ENCODE results near the gene CYP3A4. TPM values are rescaled to one million over a fixed set of nuclear protein-coding genes. Genes with fewer than 3 reads are reported as not detected.

Gene CYP3A4
- total and polyA plus RNA-seq, 2 of the 8 experiments (the other 6 are each of a cell fraction or from before 2014, with no cell fraction given) = not detected

GRCh38 chr7:99709838-99710578, 74.0 kb downstream of the CYP3A4 start (continued):
- TF ChIP-seq, protein P1, sequence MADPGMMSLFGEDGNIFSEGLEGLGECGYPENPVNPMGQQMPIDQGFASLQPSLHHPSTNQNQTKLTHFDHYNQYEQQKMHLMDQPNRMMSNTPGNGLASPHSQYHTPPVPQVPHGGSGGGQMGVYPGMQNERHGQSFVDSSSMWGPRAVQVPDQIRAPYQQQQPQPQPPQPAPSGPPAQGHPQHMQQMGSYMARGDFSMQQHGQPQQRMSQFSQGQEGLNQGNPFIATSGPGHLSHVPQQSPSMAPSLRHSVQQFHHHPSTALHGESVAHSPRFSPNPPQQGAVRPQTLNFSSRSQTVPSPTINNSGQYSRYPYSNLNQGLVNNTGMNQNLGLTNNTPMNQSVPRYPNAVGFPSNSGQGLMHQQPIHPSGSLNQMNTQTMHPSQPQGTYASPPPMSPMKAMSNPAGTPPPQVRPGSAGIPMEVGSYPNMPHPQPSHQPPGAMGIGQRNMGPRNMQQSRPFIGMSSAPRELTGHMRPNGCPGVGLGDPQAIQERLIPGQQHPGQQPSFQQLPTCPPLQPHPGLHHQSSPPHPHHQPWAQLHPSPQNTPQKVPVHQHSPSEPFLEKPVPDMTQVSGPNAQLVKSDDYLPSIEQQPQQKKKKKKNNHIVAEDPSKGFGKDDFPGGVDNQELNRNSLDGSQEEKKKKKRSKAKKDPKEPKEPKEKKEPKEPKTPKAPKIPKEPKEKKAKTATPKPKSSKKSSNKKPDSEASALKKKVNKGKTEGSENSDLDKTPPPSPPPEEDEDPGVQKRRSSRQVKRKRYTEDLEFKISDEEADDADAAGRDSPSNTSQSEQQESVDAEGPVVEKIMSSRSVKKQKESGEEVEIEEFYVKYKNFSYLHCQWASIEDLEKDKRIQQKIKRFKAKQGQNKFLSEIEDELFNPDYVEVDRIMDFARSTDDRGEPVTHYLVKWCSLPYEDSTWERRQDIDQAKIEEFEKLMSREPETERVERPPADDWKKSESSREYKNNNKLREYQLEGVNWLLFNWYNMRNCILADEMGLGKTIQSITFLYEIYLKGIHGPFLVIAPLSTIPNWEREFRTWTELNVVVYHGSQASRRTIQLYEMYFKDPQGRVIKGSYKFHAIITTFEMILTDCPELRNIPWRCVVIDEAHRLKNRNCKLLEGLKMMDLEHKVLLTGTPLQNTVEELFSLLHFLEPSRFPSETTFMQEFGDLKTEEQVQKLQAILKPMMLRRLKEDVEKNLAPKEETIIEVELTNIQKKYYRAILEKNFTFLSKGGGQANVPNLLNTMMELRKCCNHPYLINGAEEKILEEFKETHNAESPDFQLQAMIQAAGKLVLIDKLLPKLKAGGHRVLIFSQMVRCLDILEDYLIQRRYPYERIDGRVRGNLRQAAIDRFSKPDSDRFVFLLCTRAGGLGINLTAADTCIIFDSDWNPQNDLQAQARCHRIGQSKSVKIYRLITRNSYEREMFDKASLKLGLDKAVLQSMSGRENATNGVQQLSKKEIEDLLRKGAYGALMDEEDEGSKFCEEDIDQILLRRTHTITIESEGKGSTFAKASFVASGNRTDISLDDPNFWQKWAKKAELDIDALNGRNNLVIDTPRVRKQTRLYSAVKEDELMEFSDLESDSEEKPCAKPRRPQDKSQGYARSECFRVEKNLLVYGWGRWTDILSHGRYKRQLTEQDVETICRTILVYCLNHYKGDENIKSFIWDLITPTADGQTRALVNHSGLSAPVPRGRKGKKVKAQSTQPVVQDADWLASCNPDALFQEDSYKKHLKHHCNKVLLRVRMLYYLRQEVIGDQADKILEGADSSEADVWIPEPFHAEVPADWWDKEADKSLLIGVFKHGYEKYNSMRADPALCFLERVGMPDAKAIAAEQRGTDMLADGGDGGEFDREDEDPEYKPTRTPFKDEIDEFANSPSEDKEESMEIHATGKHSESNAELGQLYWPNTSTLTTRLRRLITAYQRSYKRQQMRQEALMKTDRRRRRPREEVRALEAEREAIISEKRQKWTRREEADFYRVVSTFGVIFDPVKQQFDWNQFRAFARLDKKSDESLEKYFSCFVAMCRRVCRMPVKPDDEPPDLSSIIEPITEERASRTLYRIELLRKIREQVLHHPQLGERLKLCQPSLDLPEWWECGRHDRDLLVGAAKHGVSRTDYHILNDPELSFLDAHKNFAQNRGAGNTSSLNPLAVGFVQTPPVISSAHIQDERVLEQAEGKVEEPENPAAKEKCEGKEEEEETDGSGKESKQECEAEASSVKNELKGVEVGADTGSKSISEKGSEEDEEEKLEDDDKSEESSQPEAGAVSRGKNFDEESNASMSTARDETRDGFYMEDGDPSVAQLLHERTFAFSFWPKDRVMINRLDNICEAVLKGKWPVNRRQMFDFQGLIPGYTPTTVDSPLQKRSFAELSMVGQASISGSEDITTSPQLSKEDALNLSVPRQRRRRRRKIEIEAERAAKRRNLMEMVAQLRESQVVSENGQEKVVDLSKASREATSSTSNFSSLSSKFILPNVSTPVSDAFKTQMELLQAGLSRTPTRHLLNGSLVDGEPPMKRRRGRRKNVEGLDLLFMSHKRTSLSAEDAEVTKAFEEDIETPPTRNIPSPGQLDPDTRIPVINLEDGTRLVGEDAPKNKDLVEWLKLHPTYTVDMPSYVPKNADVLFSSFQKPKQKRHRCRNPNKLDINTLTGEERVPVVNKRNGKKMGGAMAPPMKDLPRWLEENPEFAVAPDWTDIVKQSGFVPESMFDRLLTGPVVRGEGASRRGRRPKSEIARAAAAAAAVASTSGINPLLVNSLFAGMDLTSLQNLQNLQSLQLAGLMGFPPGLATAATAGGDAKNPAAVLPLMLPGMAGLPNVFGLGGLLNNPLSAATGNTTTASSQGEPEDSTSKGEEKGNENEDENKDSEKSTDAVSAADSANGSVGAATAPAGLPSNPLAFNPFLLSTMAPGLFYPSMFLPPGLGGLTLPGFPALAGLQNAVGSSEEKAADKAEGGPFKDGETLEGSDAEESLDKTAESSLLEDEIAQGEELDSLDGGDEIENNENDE (IDR thresholded peaks at IDR 0.05; ENCODE audit: insufficient replicate concordance, low read length) = no peak
- TF ChIP-seq ASH2L (IDR thresholded peaks at IDR 0.05; ENCODE audit: low read length) = no peak
- TF ChIP-seq POLR2A (IDR thresholded peaks at IDR 0.05; ENCODE audit: control extremely low read depth in 1 of 2, low read depth in 2 of 2, low read length in 2 of 2) = no peak
- TF ChIP-seq, protein P2, sequence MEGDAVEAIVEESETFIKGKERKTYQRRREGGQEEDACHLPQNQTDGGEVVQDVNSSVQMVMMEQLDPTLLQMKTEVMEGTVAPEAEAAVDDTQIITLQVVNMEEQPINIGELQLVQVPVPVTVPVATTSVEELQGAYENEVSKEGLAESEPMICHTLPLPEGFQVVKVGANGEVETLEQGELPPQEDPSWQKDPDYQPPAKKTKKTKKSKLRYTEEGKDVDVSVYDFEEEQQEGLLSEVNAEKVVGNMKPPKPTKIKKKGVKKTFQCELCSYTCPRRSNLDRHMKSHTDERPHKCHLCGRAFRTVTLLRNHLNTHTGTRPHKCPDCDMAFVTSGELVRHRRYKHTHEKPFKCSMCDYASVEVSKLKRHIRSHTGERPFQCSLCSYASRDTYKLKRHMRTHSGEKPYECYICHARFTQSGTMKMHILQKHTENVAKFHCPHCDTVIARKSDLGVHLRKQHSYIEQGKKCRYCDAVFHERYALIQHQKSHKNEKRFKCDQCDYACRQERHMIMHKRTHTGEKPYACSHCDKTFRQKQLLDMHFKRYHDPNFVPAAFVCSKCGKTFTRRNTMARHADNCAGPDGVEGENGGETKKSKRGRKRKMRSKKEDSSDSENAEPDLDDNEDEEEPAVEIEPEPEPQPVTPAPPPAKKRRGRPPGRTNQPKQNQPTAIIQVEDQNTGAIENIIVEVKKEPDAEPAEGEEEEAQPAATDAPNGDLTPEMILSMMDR (IDR thresholded peaks at IDR 0.05; ENCODE audit: control extremely low read depth in 1 of 3, insufficient read depth in 1 of 3, low read depth in 1 of 3, low read length in 3 of 3) = no peak
